Endothelial cell of umbilical vein (primary cell): ENCODE results near the gene CYSLTR2.

Source experiments
- CTCF ChIP-seq, 2 donors: IDR thresholded peaks; 1 replicate in 1 of 2; 2 replicates in 1 of 2; pipeline ENCODE4 v1.5.1; 2011; ENCODE audit warnings: low read length in 2 of 2, mild to moderate bottlenecking in 2 of 2, moderate library complexity in 2 of 2, control low read depth in 1 of 2, inconsistent platforms in 1 of 2, low read depth in 1 of 2; ENCODE audit not compliant: insufficient read depth in 1 of 2; ENCODE audit errors: extremely low read depth in 1 of 2
- EZH2 ChIP-seq: IDR thresholded peaks from 2 replicates; pipeline ENCODE4 v1.6.1; 2012; ENCODE audit warnings: borderline replicate concordance, low read depth, mild to moderate bottlenecking, moderate library complexity, low read length, inconsistent platforms; ENCODE audit not compliant: severe bottlenecking
- JUN ChIP-seq: IDR thresholded peaks from 2 replicates; pipeline ENCODE4 v1.6.1; 2011; ENCODE audit warnings: borderline replicate concordance, low read depth; ENCODE audit not compliant: insufficient read length, insufficient read depth
- MAX ChIP-seq: IDR thresholded peaks from 2 replicates; pipeline ENCODE4 v1.6.1; 2011; ENCODE audit not compliant: insufficient read depth, insufficient read length
- MYC ChIP-seq: IDR thresholded peaks from one replicate; pipeline ENCODE4 v1.6.1; 2011; ENCODE audit warnings: mild to moderate bottlenecking, low read depth, low read length
- POLR2A ChIP-seq: IDR thresholded peaks from 2 replicates; pipeline ENCODE4 v1.6.1; 2012; ENCODE audit warnings: low read depth, mild to moderate bottlenecking, control low read depth, low read length
- POLR2AphosphoS5 ChIP-seq: IDR thresholded peaks from 2 replicates; pipeline ENCODE4 v1.6.1; 2012; ENCODE audit warnings: low read depth, mild to moderate bottlenecking, control low read depth, low read length, moderate library complexity; ENCODE audit not compliant: insufficient read depth

GRCh38 chr13:48621056-48621455 is 32.7 kb upstream of the CYSLTR2 start:
- no peak for TF ChIP-seq CTCF (IDR thresholded peaks at IDR 0.05; ENCODE audit: extremely low read depth in 1 of 2, insufficient read depth in 1 of 2, low read depth in 1 of 2, low read length in 2 of 2)
- TF ChIP-seq POLR2A: no peak
- no peak for TF ChIP-seq EZH2
- TF ChIP-seq POLR2AphosphoS5: no peak
- no peak for TF ChIP-seq MAX
- TF ChIP-seq MYC: no peak
- no peak for TF ChIP-seq JUN
